K562 (cell line): ENCODE results near the gene FAM236C. TPM values are rescaled to one million over a fixed set of nuclear protein-coding genes. Genes with fewer than 3 reads are reported as not detected.
"Not testable (repeated sequence)": the region's sequence is repeated elsewhere in the genome, so short reads cannot be mapped to it uniquely, and the experiment has no call there.

Experiments
- ATAC-seq: fragments of 200-7000 bp; cut with Tn5 transposase; 3 replicates; pipeline ENCODE4 v1.9.1; 2020; ENCODE audit warnings: moderate library complexity
- BruUV-seq: library from RNA; stranded (reverse); fragments of 400-500 nt; replicated peaks from 2 replicates; lab custom pipeline; 2021; lab: Mats Ljungman, UMichigan
- CTCF ChIA-PET: fragments of 300-600 bp; formaldehyde crosslinking; extraction: SDS; loops from one replicate; lab custom pipeline; 2021; ENCODE audit warnings: low intra/inter-chr PET ratio; lab: Yijun Ruan, JAX
- POLR2A ChIA-PET: fragments of 300-600, 350-650 bp; sonication (Branson Sonifier 250); formaldehyde crosslinking; extraction: SDS; loops from one replicate; lab custom pipeline; 2021; ENCODE audit warnings: antibody characterized with exemption, inconsistent platforms; lab: Yijun Ruan, JAX
- DNase-seq, 4 experiments: peaks; one replicate each; pipeline versions ENCODE4 v3.0.0 to v3.0.0-alpha.2; 2011 to 2018; ENCODE audit warnings: low spot score in 3 of 4, mixed read lengths in 3 of 4; ENCODE audit errors: extremely low read depth in 1 of 4
- FAIRE-seq: peaks from 2 replicates; lab custom pipeline; 2011; peaks lifted over from hg19 to GRCh38; lab: Jason Lieb, UNC
- H2AFZ ChIP-seq: 2 replicates; pipeline ENCODE4 v1.6.0; 2011; ENCODE audit warnings: low read depth, low read length, control low read depth, inconsistent platforms
- H3K27ac ChIP-seq: fragments of 200-600 bp; 3 replicates; pipeline ENCODE4 v1.8.0; 2011; ENCODE audit warnings: low read depth, mild to moderate bottlenecking, control low read depth, inconsistent platforms, low read length, moderate library complexity, mixed read lengths; ENCODE audit errors: extremely low read depth
- H3K27me3 ChIP-seq, 2 experiments: fragments of 300-600 bp in 1 of 2; 2 replicates in 1 of 2; 3 replicates in 1 of 2; pipeline versions ENCODE4 v1.6.0 to v1.8.0; 2011; ENCODE audit warnings: inconsistent platforms in 2 of 2, low read length in 2 of 2, mild to moderate bottlenecking in 1 of 2, mixed read lengths in 1 of 2, moderate library complexity in 1 of 2; ENCODE audit not compliant: control insufficient read depth in 2 of 2, insufficient read depth in 2 of 2
- H3K36me3 ChIP-seq: fragments of 300-600 bp; 3 replicates; pipeline ENCODE4 v1.8.0; 2011; ENCODE audit warnings: mild to moderate bottlenecking, low read length, inconsistent platforms; ENCODE audit not compliant: control insufficient read depth, insufficient read depth
- H3K4me1 ChIP-seq, 2 experiments: fragments of 200-600 bp in 1 of 2; replicated peaks in 1 of 2; 2 replicates in 1 of 2; 3 replicates in 1 of 2; pipeline versions ENCODE4 v1.5.1 to v1.8.0; 2011; ENCODE audit warnings: inconsistent platforms in 2 of 2, low read length in 2 of 2, mild to moderate bottlenecking in 1 of 2, mixed read lengths in 1 of 2, moderate library complexity in 1 of 2; ENCODE audit not compliant: control insufficient read depth in 2 of 2, insufficient read depth in 2 of 2
- H3K4me2 ChIP-seq: 2 replicates; pipeline ENCODE4 v1.6.1; 2011; ENCODE audit warnings: low read length, control low read depth, inconsistent platforms, mixed read lengths; ENCODE audit not compliant: insufficient read depth
- H3K4me3 ChIP-seq: fragments of 200-600 bp; sonication (generic), shearing (Covaris generic); 2 replicates; pipeline ENCODE4 v1.5.1; 2016; ENCODE audit warnings: control low read depth, inconsistent platforms
- H3K79me2 ChIP-seq: fragments of 200-600 bp; 3 replicates; pipeline ENCODE4 v1.8.0; 2011; ENCODE audit warnings: low read length, inconsistent platforms; ENCODE audit not compliant: control insufficient read depth, insufficient read depth
- H3K9ac ChIP-seq, 2 experiments: 2 replicates each; pipeline versions ENCODE4 v1.6.0 to v1.6.1; 2011; ENCODE audit warnings: low read depth in 2 of 2, low read length in 2 of 2, control low read depth in 1 of 2, inconsistent platforms in 1 of 2, mild to moderate bottlenecking in 1 of 2, mixed read lengths in 1 of 2; ENCODE audit not compliant: insufficient read depth in 1 of 2
- H3K9me1 ChIP-seq: one replicate; pipeline ENCODE4 v1.6.0; 2011; ENCODE audit warnings: inconsistent platforms, mild to moderate bottlenecking, low read length, moderate library complexity; ENCODE audit not compliant: control insufficient read depth, insufficient read depth
- H3K9me3 ChIP-seq: replicated peaks from 2 replicates; pipeline ENCODE4 v1.5.1; 2011; ENCODE audit warnings: low read depth, low read length, inconsistent platforms; ENCODE audit not compliant: control insufficient read depth, insufficient read depth
- H4K20me1 ChIP-seq: replicated peaks from 2 replicates; pipeline ENCODE4 v1.6.1; 2011; ENCODE audit warnings: low read length, inconsistent platforms, mixed read lengths; ENCODE audit not compliant: control insufficient read depth, insufficient read depth
- WGBS: fragments of 100-300 bp; shearing (Covaris generic); methylation state at CpG from one replicate; pipeline ENCODE4 v1.1.6; 2016; ENCODE audit warnings: low coverage, mixed read lengths; ENCODE audit not compliant: insufficient coverage; ENCODE audit errors: missing lambda C conversion rate; 5-methylcytosine and 5-hydroxymethylcytosine counted together
- in situ Hi-C: fragments of 300-500 bp; cut with MboI; formaldehyde crosslinking; loops from 4 replicates; pipeline ENCODE4 v1.15.0; 2018; ENCODE audit warnings: inconsistent platforms, mixed read lengths
- intact Hi-C: fragments of 100-400 bp; cut with micrococcal nuclease; formaldehyde crosslinking; loops from 2 replicates; pipeline ENCODE4 v1.14.2; 2022
- polyA plus RNA-seq, 8 experiments: library from polyadenylated mRNA; depleted of rRNA in 4 of 8; stranded (reverse) in 5 of 8; unstranded in 3 of 8; fragments of >200 nt; fragmentation: Nextera tagmentation in 2 of 8; fragmentation: Illumina TruSeq in 1 of 8; extraction: Ambion mirVana in 2 of 8; extraction: Trizol in 1 of 8; gene quantifications; 2 replicates each; pipeline versions ENCODE4 v1.2.1 to v1.2.3, GENCODE V29; 2011 to 2014; ENCODE audit warnings: inconsistent platforms in 1 of 8, missing spikeins in 1 of 8
- total RNA-seq, 7 experiments: library from RNA; depleted of rRNA in 6 of 7; stranded (reverse); fragments of >200 nt in 6 of 7; fragmentation: Illumina TruSeq in 2 of 7; extraction: Trizol in 2 of 7; gene quantifications; 2 replicates each; pipeline versions ENCODE4 v1.2.1 to v1.2.3, GENCODE V29; 2011 to 2021; ENCODE audit warnings: low replicate concordance in 1 of 7

Gene FAM236C
- total and polyA plus RNA-seq, 9 of the 15 experiments (the other 6 are each of a cell fraction or from before 2014, with no cell fraction given): not detected

DNA sequence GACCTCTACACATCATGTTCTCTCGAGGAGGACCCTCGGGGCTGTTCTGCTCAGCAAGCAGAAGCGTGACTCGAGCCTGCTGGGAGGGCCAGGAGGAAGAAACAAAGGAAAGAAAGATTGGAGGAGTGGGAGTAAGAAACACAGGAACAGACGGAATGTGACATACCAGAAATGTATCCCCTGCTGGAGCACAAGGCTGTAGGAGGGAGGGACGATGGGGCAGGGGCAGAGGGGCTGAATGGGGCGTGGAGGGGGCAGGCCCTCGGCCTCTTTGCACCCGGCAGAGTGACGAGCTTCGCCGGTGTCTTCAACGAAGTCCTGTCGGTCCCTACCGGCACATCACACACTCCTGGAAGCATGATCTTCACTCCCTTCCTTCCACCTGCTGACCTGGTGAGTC, 25.5 kb downstream of the FAM236C start, which contains the start of gene FAM236A:
Gene FAM236A (plus strand): TSS at position 301 of the 400 bp plus-strand sequence. CDS start 57 bp downstream, at position 358.
- H4K20me1 ChIP-seq, H3K9me3 ChIP-seq, in situ Hi-C loops, BruUV-seq, H3K4me2 ChIP-seq, H3K79me2 ChIP-seq, DNase-seq, H3K4me1 ChIP-seq, H3K9ac ChIP-seq, H3K4me3 ChIP-seq, H3K27me3 ChIP-seq, CTCF ChIA-PET, intact Hi-C loops, FAIRE-seq, H3K36me3 ChIP-seq, H2AFZ ChIP-seq, H3K27ac ChIP-seq, H3K9me1 ChIP-seq, POLR2A ChIA-PET, ATAC-seq: not testable (repeated sequence)
- WGBS: no CpG with 5 or more reads among the region's 15 CpGs

DNA sequence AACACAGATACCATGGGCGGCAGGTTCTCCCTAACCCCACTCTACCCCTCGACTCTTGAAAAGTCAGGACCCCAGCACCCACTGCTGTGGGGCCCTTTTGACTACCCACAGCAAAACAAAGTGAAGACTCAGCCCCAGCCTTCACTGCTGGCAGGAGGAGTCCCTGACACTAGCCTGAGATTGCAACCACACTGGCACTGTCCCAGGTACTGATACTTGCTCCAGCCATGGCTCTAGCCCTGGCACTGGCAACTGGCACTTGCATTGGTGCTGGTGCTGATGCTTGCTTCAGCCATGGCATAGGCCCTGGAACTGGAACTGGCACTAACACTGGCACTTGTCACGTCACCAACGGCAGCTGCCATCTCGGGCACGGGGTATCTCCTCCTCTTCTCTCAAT, 29.9 kb downstream of the FAM236C start:
- H3K4me3 ChIP-seq, H3K9ac ChIP-seq, H4K20me1 ChIP-seq, H3K27me3 ChIP-seq, H3K4me2 ChIP-seq, in situ Hi-C loops, ATAC-seq, H3K36me3 ChIP-seq, H2AFZ ChIP-seq, intact Hi-C loops, H3K79me2 ChIP-seq, CTCF ChIA-PET, H3K9me1 ChIP-seq, H3K27ac ChIP-seq, FAIRE-seq, H3K9me3 ChIP-seq, POLR2A ChIA-PET, DNase-seq, BruUV-seq, H3K4me1 ChIP-seq: not testable (repeated sequence)
- WGBS: no CpG with 5 or more reads among the region's 6 CpGs

DNA sequence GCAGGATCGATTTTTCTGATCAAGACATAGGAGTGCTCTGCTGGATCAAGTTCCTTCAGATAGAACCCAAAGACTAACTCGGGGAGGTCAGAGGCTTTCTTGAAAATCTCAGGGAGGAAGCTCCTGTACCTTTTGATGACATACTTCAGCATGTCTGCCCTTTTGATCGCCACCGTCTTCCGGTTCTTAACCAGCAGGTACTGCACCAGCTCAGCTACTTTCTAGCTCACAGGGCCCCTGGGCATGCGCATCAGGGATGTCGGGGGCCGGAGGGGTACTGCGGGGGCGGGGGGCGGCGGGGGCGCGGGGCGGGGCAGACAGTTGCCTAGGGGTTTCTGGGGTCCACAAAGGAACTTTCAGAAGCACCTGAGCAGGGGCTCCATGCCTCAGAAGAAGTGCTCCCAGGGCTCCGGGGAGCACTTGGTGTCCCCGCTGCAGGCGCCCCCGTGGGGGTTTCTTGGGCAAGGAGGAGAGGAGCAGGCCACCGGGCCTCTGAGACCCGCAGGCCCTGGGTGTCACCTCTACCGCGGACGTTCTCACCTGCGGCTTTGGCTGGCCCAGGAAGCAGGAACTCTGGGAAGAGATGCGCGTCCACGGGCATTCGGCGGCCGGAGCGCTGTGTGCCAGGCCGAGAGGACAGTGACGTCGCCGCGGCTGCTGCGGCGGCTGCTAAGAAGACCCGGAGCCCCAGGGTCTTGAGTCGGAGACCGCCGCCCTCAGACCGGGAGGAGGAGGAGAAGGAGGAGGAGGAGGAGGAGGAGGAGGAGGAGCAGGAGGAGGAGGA, 30.8 kb downstream of the FAM236C start:
- DNase-seq, H3K9me1 ChIP-seq, H3K4me1 ChIP-seq, CTCF ChIA-PET, H3K9ac ChIP-seq, POLR2A ChIA-PET, H2AFZ ChIP-seq, H3K79me2 ChIP-seq, H3K36me3 ChIP-seq, H3K4me3 ChIP-seq, H3K9me3 ChIP-seq, H4K20me1 ChIP-seq, intact Hi-C loops, ATAC-seq, FAIRE-seq, BruUV-seq, in situ Hi-C loops, H3K4me2 ChIP-seq, H3K27ac ChIP-seq, H3K27me3 ChIP-seq: not testable (repeated sequence)
- WGBS: no CpG with 5 or more reads among the region's 44 CpGs

DNA sequence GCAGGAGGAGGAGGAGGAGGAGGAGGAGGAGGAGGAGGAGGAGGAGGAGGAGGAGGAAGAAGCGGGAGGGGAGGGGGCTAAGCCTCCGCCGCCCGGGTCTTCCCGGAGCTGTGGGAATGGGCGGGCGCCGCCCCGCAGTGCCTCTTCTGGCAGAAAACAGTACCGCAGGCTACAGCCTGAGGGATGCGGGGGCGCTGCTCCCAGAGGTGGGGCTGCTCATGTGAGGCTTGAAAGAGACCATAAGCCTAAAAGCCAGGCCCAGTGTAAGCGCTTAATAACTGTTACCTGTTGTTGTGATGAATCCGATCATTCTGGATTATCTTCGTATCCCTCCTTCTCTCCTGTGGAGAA, 31.4 kb downstream of the FAM236C start, which contains the start of gene DMRTC1:
Gene DMRTC1 (minus strand): TSS at position 19 of the 351 bp plus-strand sequence. CDS start 68,143 bp downstream, outside the sequence.
- H2AFZ ChIP-seq, H3K79me2 ChIP-seq, intact Hi-C loops, H3K4me1 ChIP-seq, H3K4me2 ChIP-seq, H3K9ac ChIP-seq, H3K27ac ChIP-seq, H3K4me3 ChIP-seq, in situ Hi-C loops, CTCF ChIA-PET, BruUV-seq, H3K36me3 ChIP-seq, H4K20me1 ChIP-seq, FAIRE-seq, DNase-seq, H3K9me3 ChIP-seq, POLR2A ChIA-PET, H3K9me1 ChIP-seq, H3K27me3 ChIP-seq: not testable (repeated sequence)
- ATAC-seq: peak; percentile 95
- WGBS: no CpG with 5 or more reads among the region's 15 CpGs
